Dermis blood vessel endothelial cell (primary cell): ENCODE measurements around the gene PELI3. TPM values are rescaled to one million over a fixed set of nuclear protein-coding genes. Genes with fewer than 3 reads are reported as not detected.

Experiments used
- DNase-seq: peaks from one replicate; pipeline ENCODE4 v3.0.0; 2010
- total RNA-seq: library from RNA; depleted of rRNA; stranded (reverse); fragments of >200 nt; gene quantifications from 2 replicates; pipeline ENCODE4 v1.2.3, GENCODE V29; 2014

Gene PELI3
- total RNA-seq, 1 donor from 2014 or later, result 4.9 TPM

GRCh38 chr11:66475349-66476172 lies 8.9 kb downstream of the PELI3 start:
- no peak for DNase-seq

GRCh38 chr11:66476173-66476840 lies 9.6 kb downstream of the PELI3 start:
- no peak for DNase-seq

GRCh38 chr11:66476841-66477251 lies 10.1 kb downstream of the PELI3 start:
- no peak for DNase-seq

GRCh38 chr11:66477263-66478201 lies 10.8 kb downstream of the PELI3 start:
- no peak for DNase-seq

- DNase-seq, result peak; percentile 44
Observed at GRCh38 chr11:66478729-66479393, 12.2 kb downstream of the PELI3 start.

GRCh38 chr11:66479394-66480116 lies 12.8 kb downstream of the PELI3 start:
- peak; percentile 36 for DNase-seq

GRCh38 chr11:66480117-66480938 lies 13.6 kb downstream of the PELI3 start, which contains the start of gene DPP3:
DPP3 (plus strand) TSS chr11:66480434; CDS start chr11:66482201, 1,767 bp downstream.
- DNase-seq, result peak; percentile 98

GRCh38 chr11:66484806-66485380 lies 18.2 kb downstream of the PELI3 start:
- DNase-seq, result no peak

GRCh38 chr11:66488957-66489356 lies 22.3 kb downstream of the PELI3 start:
- DNase-seq, result no peak

GRCh38 chr11:66489636-66490035 lies 22.9 kb downstream of the PELI3 start:
- DNase-seq, result no peak

GRCh38 chr11:66491315-66491935 lies 24.7 kb downstream of the PELI3 start:
- no peak for DNase-seq

- no peak for DNase-seq
Observed at GRCh38 chr11:66492161-66492865, 25.6 kb downstream of the PELI3 start.

GRCh38 chr11:66493130-66493529 lies 26.4 kb downstream of the PELI3 start:
- DNase-seq, result no peak

GRCh38 chr11:66494458-66494857 lies 27.8 kb downstream of the PELI3 start:
- DNase-seq, result no peak

- no peak for DNase-seq
Observed at GRCh38 chr11:66494935-66495334, 28.2 kb downstream of the PELI3 start.

- no peak for DNase-seq
Observed at GRCh38 chr11:66495401-66495854, 28.7 kb downstream of the PELI3 start.

- no peak for DNase-seq
Observed at GRCh38 chr11:66497206-66497605, 30.5 kb downstream of the PELI3 start.

GRCh38 chr11:66498506-66498905 lies 31.8 kb downstream of the PELI3 start:
- no peak for DNase-seq

- no peak for DNase-seq
Observed at GRCh38 chr11:66505276-66505816, 38.6 kb downstream of the PELI3 start.
